Testis (tissue), 2 donors: ENCODE results near the gene CERS2.

Source experiments
- POLR2A ChIP-seq: fragments of 450-650 bp; IDR thresholded peaks from one replicate; pipeline ENCODE4 v1.6.1; 2017; ENCODE audit warnings: antibody characterized with exemption, mild to moderate bottlenecking, moderate library complexity
- TF ChIP-seq, protein P1 (sequence below), 3 experiments: fragments of 450-650 bp in 2 of 3; fragments of 200-600 bp in 1 of 3; sonication (generic) in 1 of 3; IDR thresholded peaks; one replicate each; pipeline ENCODE4 v1.5.1; 2016 to 2019; ENCODE audit warnings: antibody characterized with exemption in 3 of 3, mild to moderate bottlenecking in 2 of 3, moderate library complexity in 1 of 3

DNA sequence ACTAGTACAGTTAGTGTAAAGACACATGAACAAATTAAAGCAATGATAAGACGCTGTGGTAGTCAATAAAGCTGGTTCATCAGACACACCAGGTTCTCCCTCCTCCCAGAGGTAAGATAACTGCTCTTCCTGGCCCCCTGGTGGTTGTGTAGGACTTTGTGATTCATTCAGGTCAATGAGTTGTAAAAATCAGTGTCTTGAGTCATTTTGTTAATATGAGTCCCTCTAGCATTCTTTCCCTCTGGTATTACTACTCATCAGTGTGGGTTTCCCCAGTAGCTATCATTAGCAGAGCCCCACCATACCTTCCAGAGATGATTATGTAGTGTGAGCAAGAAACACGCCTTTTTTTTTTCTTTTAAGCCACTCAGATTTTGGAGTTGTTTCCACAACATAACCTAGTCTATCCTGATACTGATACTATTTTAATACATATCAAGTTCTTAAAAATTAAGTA is 52.1 kb downstream of the CERS2 start:
- TF ChIP-seq, protein P1, sequence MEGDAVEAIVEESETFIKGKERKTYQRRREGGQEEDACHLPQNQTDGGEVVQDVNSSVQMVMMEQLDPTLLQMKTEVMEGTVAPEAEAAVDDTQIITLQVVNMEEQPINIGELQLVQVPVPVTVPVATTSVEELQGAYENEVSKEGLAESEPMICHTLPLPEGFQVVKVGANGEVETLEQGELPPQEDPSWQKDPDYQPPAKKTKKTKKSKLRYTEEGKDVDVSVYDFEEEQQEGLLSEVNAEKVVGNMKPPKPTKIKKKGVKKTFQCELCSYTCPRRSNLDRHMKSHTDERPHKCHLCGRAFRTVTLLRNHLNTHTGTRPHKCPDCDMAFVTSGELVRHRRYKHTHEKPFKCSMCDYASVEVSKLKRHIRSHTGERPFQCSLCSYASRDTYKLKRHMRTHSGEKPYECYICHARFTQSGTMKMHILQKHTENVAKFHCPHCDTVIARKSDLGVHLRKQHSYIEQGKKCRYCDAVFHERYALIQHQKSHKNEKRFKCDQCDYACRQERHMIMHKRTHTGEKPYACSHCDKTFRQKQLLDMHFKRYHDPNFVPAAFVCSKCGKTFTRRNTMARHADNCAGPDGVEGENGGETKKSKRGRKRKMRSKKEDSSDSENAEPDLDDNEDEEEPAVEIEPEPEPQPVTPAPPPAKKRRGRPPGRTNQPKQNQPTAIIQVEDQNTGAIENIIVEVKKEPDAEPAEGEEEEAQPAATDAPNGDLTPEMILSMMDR (IDR thresholded peaks at IDR 0.05) = peak; percentile 60 to 81 (median 76)
- no peak for TF ChIP-seq POLR2A
